Mesothelial cell of epicardium (in vitro differentiated cells): ENCODE data around the gene CCDC149. TPM values are rescaled to one million over a fixed set of nuclear protein-coding genes. Genes with fewer than 3 reads are reported as not detected.

ENCODE experiments used
- DNase-seq, 2 experiments: peaks; one replicate each; pipeline ENCODE4 v3.0.0; 2021; ENCODE audit warnings: low spot score in 2 of 2; ENCODE audit not compliant: unreplicated experiment in 2 of 2
- H3K27ac Mint-ChIP-seq: 2 replicates; pipeline ENCODE4 v1.8.0; 2021; ENCODE audit warnings: mixed read lengths
- H3K27me3 Mint-ChIP-seq: 2 replicates; pipeline ENCODE4 v1.8.0; 2021; ENCODE audit warnings: low read depth, mixed read lengths
- H3K36me3 Mint-ChIP-seq: 2 replicates; pipeline ENCODE4 v1.8.0; 2021; ENCODE audit warnings: mixed read lengths
- H3K4me1 Mint-ChIP-seq: 2 replicates; pipeline ENCODE4 v1.8.0; 2021; ENCODE audit warnings: mixed read lengths
- H3K4me3 Mint-ChIP-seq: 2 replicates; pipeline ENCODE4 v1.8.0; 2021; ENCODE audit warnings: mild to moderate bottlenecking, moderate library complexity, mixed read lengths
- H3K9me3 Mint-ChIP-seq: 2 replicates; pipeline ENCODE4 v1.8.0; 2021; ENCODE audit warnings: mixed read lengths
- total RNA-seq: library from RNA; stranded (reverse); gene quantifications from 3 replicates; pipeline ENCODE4 v1.2.1, GENCODE V29; 2021
- TF ChIP-seq, protein P1 (sequence below): fragments of 200-600 bp; sonication (generic); IDR thresholded peaks from one replicate; pipeline ENCODE4 v1.5.0; 2021; ENCODE audit warnings: antibody characterized with exemption; ENCODE audit not compliant: unreplicated experiment

The CCDC149 gene
- total RNA-seq, 1 donor from 2014 or later, result 16.2 TPM

DNA sequence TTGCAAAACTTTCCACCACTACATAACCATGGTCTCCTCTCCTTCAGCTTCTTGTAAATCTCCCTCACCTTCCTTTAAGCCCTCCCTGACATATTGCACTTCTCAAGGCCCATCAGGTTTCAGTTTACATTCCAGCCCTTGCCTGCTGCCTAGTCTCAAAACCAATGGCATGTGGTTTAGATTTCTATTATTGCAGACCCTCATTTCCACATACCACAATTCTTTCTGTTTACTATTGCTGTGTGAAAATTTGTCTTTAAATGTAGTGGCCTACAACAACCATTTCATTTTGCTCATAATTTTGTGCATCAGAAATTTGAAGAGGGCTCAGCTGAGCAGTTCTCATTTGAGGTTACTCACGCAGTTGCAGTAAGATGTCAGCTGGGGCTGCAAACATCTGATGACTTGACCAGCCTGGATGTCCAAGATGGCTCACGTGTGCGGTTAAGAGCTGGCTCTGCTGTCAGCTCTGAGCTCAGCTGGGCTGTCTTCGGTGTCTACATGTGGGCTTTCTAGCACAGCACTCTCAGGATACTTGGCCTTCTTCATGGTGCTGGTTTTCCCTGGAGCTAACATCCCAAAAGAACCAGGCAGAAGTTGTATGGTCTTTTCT is 147.4 kb downstream of the CCDC149 start:
- H3K27ac Mint-ChIP-seq, result no peak overlapping the region
- peaks cover 17% of the 10 kb centered on the region for H3K9me3 Mint-ChIP-seq
- no peak for DNase-seq
- no peak overlapping the region for H3K4me3 Mint-ChIP-seq
- TF ChIP-seq, protein P1, sequence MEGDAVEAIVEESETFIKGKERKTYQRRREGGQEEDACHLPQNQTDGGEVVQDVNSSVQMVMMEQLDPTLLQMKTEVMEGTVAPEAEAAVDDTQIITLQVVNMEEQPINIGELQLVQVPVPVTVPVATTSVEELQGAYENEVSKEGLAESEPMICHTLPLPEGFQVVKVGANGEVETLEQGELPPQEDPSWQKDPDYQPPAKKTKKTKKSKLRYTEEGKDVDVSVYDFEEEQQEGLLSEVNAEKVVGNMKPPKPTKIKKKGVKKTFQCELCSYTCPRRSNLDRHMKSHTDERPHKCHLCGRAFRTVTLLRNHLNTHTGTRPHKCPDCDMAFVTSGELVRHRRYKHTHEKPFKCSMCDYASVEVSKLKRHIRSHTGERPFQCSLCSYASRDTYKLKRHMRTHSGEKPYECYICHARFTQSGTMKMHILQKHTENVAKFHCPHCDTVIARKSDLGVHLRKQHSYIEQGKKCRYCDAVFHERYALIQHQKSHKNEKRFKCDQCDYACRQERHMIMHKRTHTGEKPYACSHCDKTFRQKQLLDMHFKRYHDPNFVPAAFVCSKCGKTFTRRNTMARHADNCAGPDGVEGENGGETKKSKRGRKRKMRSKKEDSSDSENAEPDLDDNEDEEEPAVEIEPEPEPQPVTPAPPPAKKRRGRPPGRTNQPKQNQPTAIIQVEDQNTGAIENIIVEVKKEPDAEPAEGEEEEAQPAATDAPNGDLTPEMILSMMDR, result no peak
- H3K27me3 Mint-ChIP-seq, result no peaks in the 10 kb centered on the region
- peaks cover 12% of the 10 kb centered on the region for H3K4me1 Mint-ChIP-seq
- no peaks in the 10 kb centered on the region for H3K36me3 Mint-ChIP-seq

DNA sequence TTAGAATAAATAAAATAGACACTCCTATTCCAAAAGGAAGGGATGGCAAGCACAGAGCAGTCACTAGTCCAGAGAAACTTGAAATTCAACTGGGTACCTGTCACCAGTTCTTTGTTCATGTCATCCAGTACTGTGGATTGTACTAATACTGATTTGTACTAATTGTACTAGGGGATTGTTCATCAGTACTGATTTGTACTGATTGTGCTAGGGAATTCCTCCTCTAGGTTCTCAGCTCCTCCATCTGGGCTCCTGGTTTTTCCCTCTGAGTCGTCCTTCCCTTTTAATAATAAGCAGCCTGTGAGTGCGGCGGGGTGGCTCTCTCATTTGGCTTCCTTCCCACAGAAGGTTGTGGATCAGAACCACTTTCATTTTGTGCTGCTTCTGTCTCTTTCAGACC is 148.5 kb downstream of the CCDC149 start:
- DNase-seq, result no peak
- peaks cover 12% of the 10 kb centered on the region for H3K4me1 Mint-ChIP-seq
- no peak overlapping the region for H3K4me3 Mint-ChIP-seq
- H3K36me3 Mint-ChIP-seq, result no peaks in the 10 kb centered on the region
- no peaks in the 10 kb centered on the region for H3K27me3 Mint-ChIP-seq
- TF ChIP-seq, protein P1, result no peak
- peaks cover 17% of the 10 kb centered on the region for H3K9me3 Mint-ChIP-seq
- H3K27ac Mint-ChIP-seq, result peak overlapping the region; percentile 83

DNA sequence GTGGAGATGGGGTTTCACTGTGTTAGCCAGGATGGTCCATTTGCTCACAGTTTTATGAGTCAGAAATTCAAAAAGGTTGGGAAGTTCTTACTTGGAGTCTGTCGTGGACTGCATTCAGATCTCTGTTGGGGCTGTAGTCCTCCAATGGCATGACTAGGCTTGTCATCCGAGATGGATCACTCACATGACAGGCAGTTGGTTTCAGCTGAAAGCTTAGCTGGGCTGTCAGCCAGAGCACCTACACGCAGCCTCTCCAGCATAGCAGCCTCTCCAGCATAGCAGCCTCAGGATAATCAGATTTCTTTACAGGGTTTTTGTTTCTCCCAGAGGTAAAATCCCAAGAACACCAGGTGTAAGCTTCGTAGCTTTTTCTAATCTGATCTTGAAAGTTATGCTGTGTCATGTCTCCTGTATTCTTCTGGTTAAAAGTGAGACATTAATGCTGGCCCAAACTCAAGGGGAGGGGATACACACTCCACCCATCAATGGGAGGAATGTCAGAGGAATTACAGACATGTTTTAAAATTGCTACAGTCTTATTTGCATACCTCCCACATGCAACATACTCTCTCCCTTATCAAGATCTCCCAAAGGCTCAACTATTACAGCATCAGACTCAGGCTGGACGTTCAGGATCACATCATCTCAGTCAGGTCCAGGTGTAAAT is 149.1 kb downstream of the CCDC149 start:
- H3K27me3 Mint-ChIP-seq, result no peaks in the 10 kb centered on the region
- no peak for DNase-seq
- no peaks in the 10 kb centered on the region for H3K36me3 Mint-ChIP-seq
- peak overlapping the region; percentile 83 for H3K27ac Mint-ChIP-seq
- H3K4me1 Mint-ChIP-seq, result peaks cover 12% of the 10 kb centered on the region
- H3K9me3 Mint-ChIP-seq, result peaks cover 17% of the 10 kb centered on the region
- H3K4me3 Mint-ChIP-seq, result no peak overlapping the region
- TF ChIP-seq, protein P1, result no peak

Other genes with a start within 250 kb of the CCDC149 start
- 5.7 to 6.5 TPM (median 5.8 TPM) in 3 replicates for gene SOD3, start 117.5 kb downstream of the CCDC149 start, total RNA-seq
- 4.0 to 4.5 TPM (median 4.1 TPM) in 3 replicates for gene LGI2, start 117.9 kb upstream of the CCDC149 start, total RNA-seq
- 8.9 to 10.3 TPM (median 9.2 TPM) in 3 replicates for gene SEPSECS, start 247.4 kb upstream of the CCDC149 start, total RNA-seq